ENCODE data around the gene DHX34.

DNA sequence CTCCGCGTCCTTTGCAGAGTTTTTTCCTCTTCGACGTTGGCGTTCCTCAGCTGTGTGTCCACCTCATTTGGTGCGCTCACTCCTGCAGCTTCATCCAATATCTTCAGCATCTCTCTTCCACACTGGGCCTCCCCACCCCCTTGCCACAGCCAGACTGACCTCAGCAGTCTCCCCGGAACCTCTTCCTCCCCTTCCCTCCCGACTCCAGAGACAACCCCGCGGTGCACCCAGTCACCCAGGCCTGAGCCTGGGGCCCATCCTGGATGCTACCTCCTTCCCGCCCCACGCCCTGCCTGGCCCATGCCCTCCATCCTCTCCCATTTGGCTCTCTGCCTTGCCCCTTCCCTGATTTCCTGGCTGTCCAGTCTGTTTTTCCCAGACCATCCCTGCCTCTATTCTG, 25.2 kb upstream of the DHX34 start:
- TF ChIP-seq, protein P1, sequence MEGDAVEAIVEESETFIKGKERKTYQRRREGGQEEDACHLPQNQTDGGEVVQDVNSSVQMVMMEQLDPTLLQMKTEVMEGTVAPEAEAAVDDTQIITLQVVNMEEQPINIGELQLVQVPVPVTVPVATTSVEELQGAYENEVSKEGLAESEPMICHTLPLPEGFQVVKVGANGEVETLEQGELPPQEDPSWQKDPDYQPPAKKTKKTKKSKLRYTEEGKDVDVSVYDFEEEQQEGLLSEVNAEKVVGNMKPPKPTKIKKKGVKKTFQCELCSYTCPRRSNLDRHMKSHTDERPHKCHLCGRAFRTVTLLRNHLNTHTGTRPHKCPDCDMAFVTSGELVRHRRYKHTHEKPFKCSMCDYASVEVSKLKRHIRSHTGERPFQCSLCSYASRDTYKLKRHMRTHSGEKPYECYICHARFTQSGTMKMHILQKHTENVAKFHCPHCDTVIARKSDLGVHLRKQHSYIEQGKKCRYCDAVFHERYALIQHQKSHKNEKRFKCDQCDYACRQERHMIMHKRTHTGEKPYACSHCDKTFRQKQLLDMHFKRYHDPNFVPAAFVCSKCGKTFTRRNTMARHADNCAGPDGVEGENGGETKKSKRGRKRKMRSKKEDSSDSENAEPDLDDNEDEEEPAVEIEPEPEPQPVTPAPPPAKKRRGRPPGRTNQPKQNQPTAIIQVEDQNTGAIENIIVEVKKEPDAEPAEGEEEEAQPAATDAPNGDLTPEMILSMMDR (IDR thresholded peaks at IDR 0.05; ENCODE audit: insufficient read depth, low read depth, low read length), result no peak
- no peak for TF ChIP-seq EZH2 (IDR thresholded peaks at IDR 0.05; ENCODE audit: insufficient read depth, low read length)
